Upper lobe of right lung (tissue), 1 donor: ENCODE results near the gene ATP13A3. TPM values are rescaled to one million over a fixed set of nuclear protein-coding genes. Genes with fewer than 3 reads are reported as not detected.
"Not testable (repeated sequence)": the region's sequence is repeated elsewhere in the genome, so short reads cannot be mapped to it uniquely, and the experiment has no call there.

Experiments used
- ATAC-seq: fragments of 200-7000 bp; cut with Tn5 transposase; one replicate; pipeline ENCODE4 v1.9.1; 2020; ENCODE audit warnings: mild to moderate bottlenecking, moderate library complexity
- DNase-seq: peaks from one replicate; pipeline ENCODE4 v3.0.0-alpha.2; 2020
- H3K27ac ChIP-seq: fragments of 200-600 bp; one replicate; pipeline ENCODE4 v1.8.0; 2022
- H3K27me3 ChIP-seq: fragments of 200-600 bp; one replicate; pipeline ENCODE4 v1.8.0; 2022; ENCODE audit warnings: mild to moderate bottlenecking
- H3K36me3 ChIP-seq: fragments of 200-600 bp; one replicate; pipeline ENCODE4 v1.8.0; 2022
- H3K4me1 ChIP-seq: fragments of 200-600 bp; one replicate; pipeline ENCODE4 v1.8.0; 2022
- H3K4me3 ChIP-seq: fragments of 200-600 bp; one replicate; pipeline ENCODE4 v1.8.0; 2022; ENCODE audit warnings: mild to moderate bottlenecking
- H3K9me3 ChIP-seq: fragments of 200-600 bp; one replicate; pipeline ENCODE4 v1.8.0; 2022
- CTCF ChIP-seq: fragments of 200-600 bp; IDR thresholded peaks from one replicate; pipeline ENCODE4 v1.8.0; 2022; ENCODE audit warnings: antibody characterized with exemption
- intact Hi-C: fragments of 100-400 bp; cut with DNase I; formaldehyde crosslinking; loops from one replicate; pipeline ENCODE4 v1.11.0; 2022
- total RNA-seq: library from RNA; stranded (reverse); fragmentation: NEBNext Ultra II Directional; extraction: Animal tissue kit (Norgen Biotek cat#: 25700); gene quantifications from one replicate; pipeline ENCODE4 v1.2.1, GENCODE V29; 2021
- donor health status: DM: no; HTN: yes; CAD: no; lungs with severe emphysema.

The ATP13A3 gene
- total RNA-seq, 1 donor from 2014 or later = 101 TPM

- H3K27ac ChIP-seq = no peak overlapping the region
- intact Hi-C loops = no loop called here
- H3K27me3 ChIP-seq = no peaks in the 10 kb centered on the region
- ATAC-seq (no peak), DNase-seq (no peak)
- H3K4me1 ChIP-seq = no peaks in the 10 kb centered on the region
- no peak for TF ChIP-seq CTCF
- H3K4me3 ChIP-seq = no peak overlapping the region
- no peaks in the 10 kb centered on the region for H3K36me3 ChIP-seq
- no peaks in the 10 kb centered on the region for H3K9me3 ChIP-seq
These were observed 35.8 kb upstream of the ATP13A3 start for GRCh38 chr3:194522579-194523046.

GRCh38 chr3:194521510-194522260 lies 34.9 kb upstream of the ATP13A3 start:
- no peaks in the 10 kb centered on the region for H3K4me1 ChIP-seq
- TF ChIP-seq CTCF = no peak
- H3K27me3 ChIP-seq = no peaks in the 10 kb centered on the region
- no peak for DNase-seq
- H3K36me3 ChIP-seq = no peaks in the 10 kb centered on the region
- no peak for ATAC-seq
- no peak overlapping the region for H3K4me3 ChIP-seq
- intact Hi-C loops = no loop called here
- H3K27ac ChIP-seq = no peak overlapping the region
- no peaks in the 10 kb centered on the region for H3K9me3 ChIP-seq

- H3K4me1 ChIP-seq, intact Hi-C loops, H3K36me3 ChIP-seq, H3K4me3 ChIP-seq, ATAC-seq, H3K27ac ChIP-seq, DNase-seq, H3K9me3 ChIP-seq, H3K27me3 ChIP-seq: not testable (repeated sequence)
These were observed 33.9 kb upstream of the ATP13A3 start for GRCh38 chr3:194520682-194521162.

- DNase-seq, H3K36me3 ChIP-seq, ATAC-seq, H3K9me3 ChIP-seq, H3K27ac ChIP-seq, H3K4me3 ChIP-seq, intact Hi-C loops, H3K4me1 ChIP-seq, H3K27me3 ChIP-seq: not testable (repeated sequence)
These were observed 33.4 kb upstream of the ATP13A3 start for GRCh38 chr3:194520201-194520600.

GRCh38 chr3:194518652-194519051 lies 31.9 kb upstream of the ATP13A3 start:
- no peak for TF ChIP-seq CTCF
- H3K27ac ChIP-seq = no peak overlapping the region
- H3K4me3 ChIP-seq = no peak overlapping the region
- no peaks in the 10 kb centered on the region for H3K4me1 ChIP-seq
- intact Hi-C loops = no loop called here
- no peaks in the 10 kb centered on the region for H3K9me3 ChIP-seq
- DNase-seq = no peak
- no peaks in the 10 kb centered on the region for H3K27me3 ChIP-seq
- H3K36me3 ChIP-seq = no peaks in the 10 kb centered on the region
- ATAC-seq = no peak

GRCh38 chr3:194517333-194517732 lies 30.5 kb upstream of the ATP13A3 start:
- no peaks in the 10 kb centered on the region for H3K9me3 ChIP-seq
- DNase-seq (no peak), ATAC-seq (no peak)
- H3K27ac ChIP-seq = no peak overlapping the region
- intact Hi-C loops = no loop called here
- TF ChIP-seq CTCF = no peak
- H3K4me3 ChIP-seq = no peak overlapping the region
- H3K36me3 ChIP-seq = no peaks in the 10 kb centered on the region
- H3K4me1 ChIP-seq = no peaks in the 10 kb centered on the region
- H3K27me3 ChIP-seq = no peaks in the 10 kb centered on the region
